ENCODE measurements around the gene LDB2. TPM values are rescaled to one million over a fixed set of nuclear protein-coding genes. Genes with fewer than 3 reads are reported as not detected.

The LDB2 gene
- total and polyA plus RNA-seq, 2 of the 8 experiments (the other 6 are each of a cell fraction or from before 2014, with no cell fraction given) = 57.0 to 140 TPM

- no peak overlapping the region for H3K14ac ChIP-seq (ENCODE audit: insufficient read length)
- H2AK5ac ChIP-seq (ENCODE audit: low read depth, low read length) = no peak overlapping the region; the same call in 1 of the 2 replicates
- no peak overlapping the region for H2BK12ac ChIP-seq (ENCODE audit: low read depth, low read length)
- 0 out of 2 replicates have a peak overlapping the region, but pooled peaks have one; percentile 35 for H2BK5ac ChIP-seq (ENCODE audit: low read depth, low read length)
- no peak overlapping the region for H3K4ac ChIP-seq (replicated peaks; ENCODE audit: insufficient read length, low read depth, low read length)
- H3K27me3 ChIP-seq (replicated peaks in 1 of 4; ENCODE audit: control insufficient read depth in 3 of 4, extremely low read depth in 1 of 4, insufficient read depth in 3 of 4, low read length in 3 of 4) = no peaks in the 10 kb centered on the region
- no peaks in the 10 kb centered on the region for H4K20me1 ChIP-seq (replicated peaks in 1 of 2; ENCODE audit: control insufficient read depth in 1 of 2, insufficient read depth in 2 of 2, low read length in 2 of 2)
- no peak overlapping the region for H3K4me3 ChIP-seq (ENCODE audit: extremely low read depth in 1 of 4, insufficient read depth in 2 of 4, low read depth in 3 of 4, low read length in 4 of 4)
- no peaks in the 10 kb centered on the region; the same call in 1 of the 2 replicates for H3K79me1 ChIP-seq (ENCODE audit: low read depth, low read length)
- H3K18ac ChIP-seq (ENCODE audit: extremely low read depth, low read length) = peak overlapping the region; percentile 29; the same call in 1 of the 2 replicates
- H3K4me2 ChIP-seq (ENCODE audit: insufficient read depth in 1 of 2, low read depth in 2 of 2, low read length in 2 of 2) = peak overlapping the region; percentile 29 to 45; a peak in 3 of 4 replicates
- H2BK20ac ChIP-seq (ENCODE audit: low read length) = 0 out of 2 replicates have a peak overlapping the region, but pooled peaks have one; percentile 26
- no peak overlapping the region for H4K8ac ChIP-seq (ENCODE audit: extremely low read depth, insufficient read depth, low read length)
- no peak overlapping the region for H2AFZ ChIP-seq (ENCODE audit: low read length)
- 49% methylated on average over 4 of the region's 4 CpGs; no CpG with 5 or more reads in 1 of the 2 experiments for WGBS, 2 experiments (ENCODE audit: extremely low coverage in 1 of 2, insufficient coverage in 1 of 2, insufficient read length in 1 of 2, insufficient replicate concordance in 2 of 2, low coverage in 1 of 2, low lambda C conversion rate in 2 of 2, missing lambda C conversion rate in 1 of 2)
- no peak overlapping the region for H2BK15ac ChIP-seq (ENCODE audit: low read length)
- H3K23me2 ChIP-seq (ENCODE audit: low read depth, low read length) = no peaks in the 10 kb centered on the region
- H3K36me3 ChIP-seq (ENCODE audit: control insufficient read depth in 2 of 4, insufficient read depth in 4 of 4, low read length in 3 of 4) = peaks cover 0 to 11% (median 0%) of the 10 kb centered on the region in 4 experiments; a peak in 2 of 8 replicates
- no peak overlapping the region for H3K23ac ChIP-seq (ENCODE audit: insufficient read length)
- no peak overlapping the region for H3K9ac ChIP-seq (replicated peaks in 1 of 4; ENCODE audit: extremely low read depth in 1 of 4, low read depth in 3 of 4, low read length in 3 of 4)
- POLR2A ChIA-PET (ENCODE audit: partially characterized antibody) = interaction anchor here (1.1 kb wide), 1 partner anchor 19 kb away, joined by 3 read pairs; no protein-coding TSS in a partner anchor
- DNase-seq (ENCODE audit: low read depth in 1 of 2, low spot score in 2 of 2) (no peak), FAIRE-seq (peak; percentile 91)
- H4K5ac ChIP-seq (ENCODE audit: insufficient read length, low read depth, low read length) = no peak overlapping the region
- peaks cover 0 to 2% of the 10 kb centered on the region in 2 experiments; a peak in 1 of 4 replicates for H3K79me2 ChIP-seq (ENCODE audit: control insufficient read depth in 1 of 2, insufficient read depth in 2 of 2, low read length in 2 of 2)
- no peak overlapping the region for H3K56ac ChIP-seq (replicated peaks; ENCODE audit: insufficient read length, low read depth, low read length)
- CTCF ChIA-PET (ENCODE audit: partially characterized antibody) = interaction anchor here (0.6 to 6.5 kb wide), 5 partner anchors 12 to 133 kb away, joined by 3 to 42 read pairs (median 3); no protein-coding TSS in a partner anchor
- H3K27ac ChIP-seq (ENCODE audit: low read depth, low read length) = no peak overlapping the region
- H3K9me3 ChIP-seq (ENCODE audit: insufficient read depth in 2 of 2, low read depth in 1 of 2, low read length in 1 of 2) = no peaks in the 10 kb centered on the region
- H2BK120ac ChIP-seq (replicated peaks; ENCODE audit: low read depth, low read length) = peak overlapping the region; percentile 44
- peaks cover 3 to 16% (median 8%) of the 10 kb centered on the region in 4 experiments; a peak in 6 of 7 replicates for H3K4me1 ChIP-seq (replicated peaks in 1 of 4; ENCODE audit: control insufficient read depth in 3 of 4, insufficient read depth in 4 of 4, low read length in 3 of 4)
- H4K91ac ChIP-seq (replicated peaks; ENCODE audit: insufficient read length, low read length) = no peak overlapping the region
- TF ChIP-seq TEAD4 (IDR thresholded peaks at IDR 0.05; ENCODE audit: low read depth, low read length) (no peak), YY1 (IDR thresholded peaks at IDR 0.05; ENCODE audit: low read depth, low read length) (no peak), TCF12 (IDR thresholded peaks at IDR 0.05; ENCODE audit: low read depth, low read length) (no peak), ATF3 (IDR thresholded peaks at IDR 0.05; ENCODE audit: insufficient read depth, low read depth, low read length) (no peak), E2F6 (IDR thresholded peaks at IDR 0.05) (no peak), CBX8 (IDR thresholded peaks at IDR 0.05; ENCODE audit: borderline replicate concordance, low read depth, low read length) (no peak), CHD2 (IDR thresholded peaks at IDR 0.05; ENCODE audit: low read length) (no peak), POLR2AphosphoS5 (IDR thresholded peaks at IDR 0.05; ENCODE audit: low read depth, low read length) (no peak), GTF2F1 (IDR thresholded peaks at IDR 0.05; ENCODE audit: borderline replicate concordance, low read depth, low read length) (no peak), HDAC6 (IDR thresholded peaks at IDR 0.05; ENCODE audit: low read depth, low read length) (no peak), TBP (IDR thresholded peaks at IDR 0.05; ENCODE audit: low read depth, low read length) (no peak), RBBP5 (IDR thresholded peaks at IDR 0.05; ENCODE audit: borderline replicate concordance, low read depth, low read length) (no peak), SAP30 (IDR thresholded peaks at IDR 0.05; ENCODE audit: insufficient read depth, insufficient replicate concordance, low read length) (no peak)
Observed at GRCh38 chr4:16783119-16783518, 115.3 kb downstream of the LDB2 start.

Measured in H1 (cell line).